ENCODE results near the gene SLC25A3. TPM values are rescaled to one million over a fixed set of nuclear protein-coding genes. Genes with fewer than 3 reads are reported as not detected.
A peak's percentile ranks its signal among the peaks of the same experiment; 100 is the strongest.
"Not testable (repeated sequence)": the region's sequence is repeated elsewhere in the genome, so short reads cannot be mapped to it uniquely, and the experiment has no call there.

SLC25A3 gene
- total RNA-seq (2014; rRNA removed) = 843 and 924 TPM in 2 replicates
- 773 TPM for polyA plus RNA-seq (2012)

GRCh38 chr12:98593351-98594049 is at the start of gene SLC25A3:
Gene SLC25A3 (plus strand): TSS chr12:98593686. CDS start chr12:98593979, 293 bp downstream.
- DNase-seq (ENCODE audit: low read depth) = peak; percentile 98

- DNase-seq (ENCODE audit: low read depth) = no peak
These were observed 49.8 kb upstream of the SLC25A3 start for GRCh38 chr12:98543701-98544100.

GRCh38 chr12:98544751-98545150 is 48.7 kb upstream of the SLC25A3 start:
- peak; percentile 6 for DNase-seq (ENCODE audit: low read depth)

DNA sequence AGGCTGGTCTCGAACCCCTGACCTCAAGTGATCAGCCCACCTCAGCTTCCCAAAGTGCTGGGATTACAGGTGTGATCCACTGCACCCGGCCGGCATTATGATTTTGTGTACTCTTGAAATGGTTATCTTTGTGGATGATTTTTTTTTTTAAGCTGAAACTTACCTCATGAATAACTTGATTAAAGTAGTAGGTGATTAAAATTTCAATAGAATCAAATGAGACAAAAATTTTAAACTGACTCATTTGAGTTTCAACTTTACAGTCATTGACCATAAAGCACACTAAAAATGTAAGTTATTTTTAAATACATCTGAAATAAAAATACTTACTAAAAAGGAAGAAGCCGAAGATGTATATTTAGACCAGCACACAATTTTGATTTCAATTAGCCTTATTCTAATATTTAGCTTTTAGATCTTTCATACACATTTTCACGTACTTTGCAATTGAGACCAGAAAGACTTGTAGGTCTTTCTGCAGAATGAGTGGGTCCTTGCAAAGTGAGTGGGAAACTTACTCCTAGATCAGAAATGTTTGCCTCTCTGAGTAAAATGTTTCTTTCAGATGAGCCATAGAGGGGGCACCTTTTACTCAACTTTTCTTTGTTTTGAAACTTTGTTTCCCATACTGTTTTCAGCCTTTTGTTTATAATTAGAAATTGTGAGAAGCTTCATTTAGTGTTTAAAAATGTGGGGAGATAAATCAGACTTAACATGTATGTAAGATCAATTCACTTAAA is 43.9 kb upstream of the SLC25A3 start:
- DNase-seq (ENCODE audit: low read depth) = no peak

DNA sequence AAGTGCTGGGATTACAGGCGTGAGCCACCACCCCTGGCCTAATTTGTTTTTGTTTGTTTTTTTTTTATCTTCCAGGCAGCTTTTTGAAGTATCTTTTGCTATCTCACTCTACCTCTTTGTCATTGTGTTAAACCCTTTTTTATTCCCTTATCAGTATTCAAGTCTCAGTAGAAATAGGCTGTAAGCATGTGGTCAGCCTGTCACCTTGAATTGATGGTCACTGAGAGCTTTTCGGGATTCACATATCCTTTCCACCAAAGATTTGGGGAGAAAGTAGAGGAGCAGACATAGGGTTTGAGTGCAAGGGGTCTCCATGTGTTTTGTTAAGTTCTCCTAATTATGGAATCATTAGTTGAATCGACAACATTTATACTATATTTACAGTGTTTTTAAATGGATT is 41.7 kb upstream of the SLC25A3 start:
- no peak for DNase-seq (ENCODE audit: low read depth)

DNA sequence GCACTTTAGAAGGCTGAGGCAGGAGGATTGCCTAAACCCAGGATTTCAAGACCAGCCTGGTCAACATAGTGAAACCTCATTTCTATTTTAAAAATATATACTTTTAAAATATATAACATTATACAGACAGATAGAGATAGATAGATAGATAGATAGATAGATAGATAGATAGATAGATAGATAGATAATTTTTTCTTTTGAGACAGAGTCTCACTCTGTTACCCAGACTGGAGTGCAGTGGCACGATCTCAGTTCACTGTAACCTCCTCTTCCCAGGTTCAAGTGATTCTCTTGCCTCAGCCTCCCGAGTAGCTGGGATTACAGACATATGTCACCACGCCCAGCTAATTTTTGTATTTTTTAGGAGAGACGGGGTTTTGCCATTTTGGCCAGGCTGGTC is 35.4 kb upstream of the SLC25A3 start:
- DNase-seq (ENCODE audit: low read depth) = not testable (repeated sequence)

DNA sequence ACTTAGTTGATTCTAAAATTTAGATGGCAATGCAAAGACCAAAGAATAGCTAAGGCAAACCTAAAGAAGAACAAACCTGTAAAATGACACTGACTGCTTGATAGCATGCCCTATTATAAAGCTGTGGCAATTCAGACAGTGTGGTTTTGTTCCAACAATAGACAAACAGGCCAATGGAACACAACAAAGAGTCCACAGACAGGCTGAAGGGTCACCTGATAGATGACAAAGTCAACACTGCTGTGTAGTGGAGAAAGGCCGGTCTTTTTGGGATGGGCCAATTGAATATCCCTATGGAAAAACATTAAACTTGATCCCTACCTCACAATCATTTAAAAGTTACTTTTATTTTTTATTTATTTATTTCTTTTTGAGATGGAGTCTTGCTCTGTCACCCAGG is 33.8 kb upstream of the SLC25A3 start:
- DNase-seq (ENCODE audit: low read depth) = no peak

DNA sequence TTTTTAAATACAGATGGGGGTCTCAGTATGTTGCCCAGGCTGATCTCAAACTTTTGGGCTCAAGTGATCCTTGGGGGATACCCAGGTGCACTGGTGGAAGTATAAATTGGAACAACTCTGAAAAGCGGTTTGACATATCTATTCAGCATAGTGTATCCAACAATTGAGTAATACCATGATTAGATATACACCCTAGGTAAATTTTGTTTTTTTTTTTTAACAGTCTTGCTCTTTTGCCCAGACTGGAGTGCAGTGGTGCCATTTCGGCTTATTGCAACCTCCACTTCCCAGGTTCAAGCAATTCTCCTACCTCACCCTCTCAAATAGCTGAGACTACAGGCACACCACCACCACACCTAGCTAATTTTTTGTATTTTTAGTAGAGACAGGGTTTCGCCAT is 31.6 kb upstream of the SLC25A3 start:
- no peak for DNase-seq (ENCODE audit: low read depth)

DNA sequence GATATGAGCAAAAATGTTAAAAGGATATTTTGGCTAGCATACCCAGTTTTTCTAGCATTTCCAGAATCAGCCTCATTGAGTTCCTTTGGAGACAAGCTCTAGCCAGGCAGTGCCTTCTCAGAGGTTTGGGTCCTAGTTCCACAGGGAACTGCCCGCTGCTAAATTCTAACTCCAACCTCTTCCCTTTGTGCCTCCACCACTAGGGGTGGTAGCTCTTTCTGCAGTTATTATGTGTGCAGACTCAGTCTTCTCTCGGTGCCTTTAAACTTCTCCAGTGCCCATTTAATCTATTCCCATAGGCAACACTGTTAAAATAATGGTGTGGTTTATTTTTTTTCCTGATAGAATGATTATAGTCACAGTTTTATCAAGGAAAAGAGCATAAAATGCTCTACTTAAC is 21.5 kb upstream of the SLC25A3 start:
- DNase-seq (ENCODE audit: low read depth) = no peak

DNA sequence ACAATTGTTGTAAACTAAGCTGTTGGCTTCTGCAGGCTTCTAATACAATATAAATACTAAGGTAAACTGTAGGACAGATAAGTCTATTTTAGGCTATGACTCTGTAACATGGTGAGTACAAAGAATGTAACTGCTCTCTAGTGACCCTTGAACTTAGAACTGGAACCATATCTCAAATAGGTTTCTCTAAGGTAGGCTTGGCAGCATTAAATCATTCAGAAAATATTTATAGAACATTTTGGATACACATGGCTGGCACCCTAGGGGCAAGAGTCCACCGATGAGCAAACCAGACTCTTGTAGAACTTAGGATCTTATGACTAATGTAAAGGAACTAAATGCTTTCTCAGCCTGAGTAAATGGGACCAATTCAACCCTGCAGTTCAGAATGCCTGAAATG is 19.4 kb upstream of the SLC25A3 start:
- no peak for DNase-seq (ENCODE audit: low read depth)

- no peak for DNase-seq (ENCODE audit: low read depth)
These were observed 18.5 kb upstream of the SLC25A3 start for GRCh38 chr12:98575013-98575412.

DNA sequence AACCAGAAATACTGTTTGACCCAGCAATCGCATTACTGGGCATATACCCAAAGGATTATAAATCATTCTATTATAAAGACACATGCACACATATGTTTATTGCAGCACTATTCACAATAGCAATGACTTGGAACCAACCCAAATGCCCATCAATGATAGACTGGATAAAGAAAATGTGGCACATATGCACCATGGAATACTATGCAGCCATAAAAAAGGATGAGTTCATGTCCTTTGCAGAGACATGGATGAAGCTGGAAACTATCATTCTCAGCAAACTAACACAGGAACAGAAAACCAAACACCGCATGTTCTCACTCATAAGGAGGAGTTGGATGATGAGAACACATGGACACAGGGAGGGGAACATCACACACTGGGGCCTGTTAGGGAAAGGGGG is 16.7 kb upstream of the SLC25A3 start:
- not testable (repeated sequence) for DNase-seq (ENCODE audit: low read depth)

GRCh38 chr12:98578392-98578791 is 15.1 kb upstream of the SLC25A3 start:
- no peak for DNase-seq (ENCODE audit: low read depth)

- no peak for DNase-seq (ENCODE audit: low read depth)
These were observed 14.7 kb upstream of the SLC25A3 start for GRCh38 chr12:98578821-98579220.

- no peak for DNase-seq (ENCODE audit: low read depth)
These were observed 14.1 kb upstream of the SLC25A3 start for GRCh38 chr12:98579347-98579746.

GRCh38 chr12:98579835-98580234 is 13.7 kb upstream of the SLC25A3 start:
- no peak for DNase-seq (ENCODE audit: low read depth)

DNA sequence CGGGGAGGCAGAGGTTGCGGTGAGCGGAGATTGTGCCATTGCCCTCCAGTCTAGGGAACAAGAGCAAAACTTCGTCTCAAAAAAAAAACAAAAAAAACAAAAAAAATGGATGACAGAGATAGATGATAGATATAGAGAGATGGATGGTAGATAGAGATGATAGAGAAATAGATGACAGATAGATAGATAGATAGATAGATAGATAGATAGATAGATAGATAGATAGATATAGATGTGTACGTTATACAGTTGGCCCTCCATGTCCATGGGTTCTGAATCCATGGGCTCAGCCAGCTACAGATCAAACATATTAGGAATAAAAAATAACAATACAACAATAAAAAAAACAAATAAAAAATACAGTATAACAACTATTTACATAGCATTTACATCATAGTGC is 12.8 kb upstream of the SLC25A3 start:
- DNase-seq (ENCODE audit: low read depth) = no peak

GRCh38 chr12:98581101-98581500 is 12.4 kb upstream of the SLC25A3 start:
- DNase-seq (ENCODE audit: low read depth) = no peak

GRCh38 chr12:98582093-98582492 is 11.4 kb upstream of the SLC25A3 start:
- DNase-seq (ENCODE audit: low read depth) = peak; percentile 67

DNA sequence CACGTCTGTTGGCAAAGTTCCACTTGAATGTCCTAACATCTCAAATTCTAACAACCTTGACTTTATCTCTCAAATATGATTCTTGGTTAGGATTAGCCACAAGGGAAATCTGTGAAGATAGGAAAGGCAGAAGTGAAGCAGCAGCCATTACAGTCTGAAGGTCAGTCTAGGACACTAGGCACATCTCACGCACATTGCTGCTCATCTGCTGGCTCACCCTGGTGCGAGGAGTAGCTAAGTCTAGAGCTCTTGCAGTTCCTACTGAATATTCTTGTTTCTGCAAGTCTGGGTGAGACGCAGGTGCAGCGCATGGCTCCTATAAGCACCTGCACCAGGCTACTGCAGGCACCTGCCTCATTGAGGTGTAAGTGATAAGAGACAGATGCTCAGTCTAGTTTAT is 6.4 kb upstream of the SLC25A3 start:
- no peak for DNase-seq (ENCODE audit: low read depth)

DNA sequence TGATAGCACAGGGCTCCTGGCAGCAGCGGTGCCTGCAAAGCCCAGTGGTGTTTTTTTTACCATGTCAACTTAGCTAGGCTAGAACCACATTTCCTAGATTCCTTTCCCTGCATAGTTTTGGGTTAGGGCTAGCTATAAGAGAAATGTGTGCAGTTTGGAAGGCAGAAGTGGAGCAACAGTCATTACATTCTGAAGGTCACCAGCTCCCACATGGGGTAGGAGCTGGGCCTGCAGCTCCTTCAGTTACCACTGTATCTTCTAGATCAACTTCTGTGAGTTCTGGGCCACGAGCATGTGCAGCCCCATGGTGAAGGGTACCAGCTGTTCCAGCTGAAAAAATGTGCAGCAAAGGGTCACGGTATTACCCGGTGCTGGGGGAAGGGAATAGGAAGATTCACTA is 2.3 kb upstream of the SLC25A3 start:
- DNase-seq (ENCODE audit: low read depth) = no peak

DNA sequence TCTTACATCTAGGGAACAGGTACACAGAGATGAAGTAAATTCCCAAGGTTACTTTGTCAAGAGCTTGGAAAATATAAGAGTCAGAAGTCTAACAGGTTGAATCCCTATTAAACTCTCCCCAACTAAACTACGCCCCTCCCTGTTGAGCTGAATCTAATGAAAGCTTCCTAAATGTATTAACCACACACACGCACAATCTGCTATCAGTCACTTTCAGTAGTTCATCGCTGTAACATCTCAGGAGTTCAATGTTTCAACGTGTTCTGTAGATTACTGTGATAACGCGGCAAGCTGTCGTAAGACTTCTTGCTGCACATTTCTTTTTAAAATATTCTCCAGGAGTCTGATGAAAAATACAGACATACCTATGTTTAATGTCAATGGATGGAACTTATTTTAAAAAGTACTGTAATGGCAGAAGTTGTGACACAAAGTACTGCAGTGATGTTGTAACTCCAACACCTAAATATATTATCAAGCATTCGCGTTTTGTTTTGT is 612 bp upstream of the SLC25A3 start:
- peak; percentile 8 for DNase-seq (ENCODE audit: low read depth)
